HCT116 (cell line): ENCODE data around the gene HTRA3. TPM values are rescaled to one million over a fixed set of nuclear protein-coding genes. Genes with fewer than 3 reads are reported as not detected.

Source experiments
- ATAC-seq: fragments of 200-7000 bp; cut with Tn5 transposase; 2 replicates; pipeline ENCODE4 v1.9.1; 2020; ENCODE audit warnings: mild to moderate bottlenecking, moderate library complexity
- BruUV-seq: library from RNA; stranded (reverse); fragments of 400-500 nt; replicated peaks from 2 replicates; lab custom pipeline; 2021; lab: Mats Ljungman, UMichigan
- CTCF ChIA-PET: fragments of 300-600 bp; sonication (Branson Sonifier 250); formaldehyde crosslinking; loops from one replicate; lab custom pipeline; 2021; ENCODE audit warnings: antibody characterized with exemption; lab: Charles Lee
- POLR2A ChIA-PET: fragments of 300-600, 350-600 bp; sonication (Branson Sonifier 250); formaldehyde crosslinking; loops from one replicate; lab custom pipeline; 2021; ENCODE audit warnings: antibody characterized with exemption; lab: Charles Lee
- RAD21 ChIA-PET, 2 experiments: fragments of 300-600 bp; sonication (Branson Sonifier 250); formaldehyde crosslinking; loops; one replicate each; lab custom pipeline; 2023; ENCODE audit warnings: low total read pairs in 2 of 2; ENCODE audit not compliant: uncharacterized antibody in 2 of 2, unreplicated experiment in 2 of 2, low non-redundant PET in 1 of 2; lab: Charles Lee
- DNase-seq: peaks from one replicate; pipeline ENCODE4 v3.0.0-alpha.2; 2010; ENCODE audit warnings: low read depth, low spot score
- H2AFZ ChIP-seq: fragments of 200-600 bp; shearing (Covaris generic), sonication (generic); 2 replicates; pipeline ENCODE4 v1.6.1; 2017; ENCODE audit warnings: low read depth, mixed run types, mixed read lengths, antibody characterized with exemption, low read length; ENCODE audit not compliant: poor library complexity, severe bottlenecking
- H3K27ac ChIP-seq: 2 replicates; pipeline ENCODE4 v1.5.1; 2012; ENCODE audit warnings: low read depth, low read length
- H3K27me3 ChIP-seq: fragments of 200-600 bp; sonication (generic); 2 replicates; pipeline ENCODE4 v1.6.1; 2016; ENCODE audit warnings: mixed run types, low read length, mixed read lengths; ENCODE audit not compliant: insufficient read depth
- H3K36me3 ChIP-seq, 2 experiments: fragments of 200-500 bp in 1 of 2; fragments of 200-600 bp in 1 of 2; sonication (Bioruptor generic) in 1 of 2; sonication (generic) in 1 of 2; 2 replicates each; pipeline versions ENCODE4 v1.5.1 to v1.6.1; 2014 to 2016; ENCODE audit warnings: low read length in 2 of 2, inconsistent platforms in 1 of 2, mixed read lengths in 1 of 2, mixed run types in 1 of 2; ENCODE audit not compliant: insufficient read depth in 2 of 2, control insufficient read depth in 1 of 2
- H3K4me1 ChIP-seq, 2 experiments: fragments of 200-600 bp in 1 of 2; sonication (generic) in 1 of 2; 2 replicates each; pipeline versions ENCODE4 v1.5.1 to v1.6.1; 2012 to 2017; ENCODE audit warnings: low read length in 2 of 2, inconsistent platforms in 1 of 2, mild to moderate bottlenecking in 1 of 2, mixed read lengths in 1 of 2, mixed run types in 1 of 2, moderate library complexity in 1 of 2; ENCODE audit not compliant: insufficient read depth in 2 of 2, control insufficient read depth in 1 of 2
- H3K4me2 ChIP-seq: fragments of 200-600 bp; sonication (generic); 2 replicates; pipeline ENCODE4 v1.6.1; 2017; ENCODE audit warnings: mixed run types, low read length, mixed read lengths
- H3K4me3 ChIP-seq, 2 experiments: fragments of 200-600 bp in 1 of 2; sonication (generic) in 1 of 2; replicated peaks in 1 of 2; 2 replicates each; pipeline ENCODE4 v1.5.1; 2011 to 2016; ENCODE audit warnings: low read length in 2 of 2, control low read depth in 1 of 2, low read depth in 1 of 2, mild to moderate bottlenecking in 1 of 2, mixed read lengths in 1 of 2, mixed run types in 1 of 2
- H3K79me2 ChIP-seq: fragments of 200-600 bp; sonication (generic); 2 replicates; pipeline ENCODE4 v1.6.1; 2017; ENCODE audit warnings: mild to moderate bottlenecking, mixed run types, low read length, moderate library complexity, mixed read lengths; ENCODE audit not compliant: insufficient read depth
- H3K9ac ChIP-seq: fragments of 200-600 bp; sonication (generic); 2 replicates; pipeline ENCODE4 v1.6.1; 2016; ENCODE audit warnings: low read length, mixed read lengths
- H3K9me2 ChIP-seq: fragments of 200-600 bp; sonication (generic), shearing (Covaris generic); 2 replicates; pipeline ENCODE4 v1.6.1; 2017; ENCODE audit warnings: mixed run types, mild to moderate bottlenecking, moderate library complexity; ENCODE audit not compliant: insufficient read depth
- H3K9me3 ChIP-seq, 2 experiments: fragments of 200-500 bp in 1 of 2; fragments of 200-600 bp in 1 of 2; sonication (Bioruptor generic) in 1 of 2; sonication (generic) in 1 of 2; 2 replicates each; pipeline ENCODE4 v1.6.1; 2014 to 2017; ENCODE audit warnings: low read length in 2 of 2, mixed read lengths in 2 of 2, inconsistent platforms in 1 of 2, low read depth in 1 of 2, mild to moderate bottlenecking in 1 of 2, mixed run types in 1 of 2, moderate library complexity in 1 of 2; ENCODE audit not compliant: control insufficient read depth in 1 of 2, insufficient read depth in 1 of 2
- H4K20me1 ChIP-seq: fragments of 200-600 bp; sonication (generic), shearing (Covaris generic); 2 replicates; pipeline ENCODE4 v1.6.1; 2017; ENCODE audit warnings: mixed run types, mild to moderate bottlenecking, moderate library complexity; ENCODE audit not compliant: insufficient read depth
- CBX3 ChIP-seq: IDR thresholded peaks from 2 replicates; pipeline ENCODE4 v1.6.1; 2012; ENCODE audit warnings: low read depth
- EGR1 ChIP-seq: IDR thresholded peaks from 2 replicates; pipeline ENCODE4 v1.6.1; 2012; ENCODE audit warnings: low read depth
- EZH2 ChIP-seq: fragments of 200-600 bp; sonication (generic); IDR thresholded peaks from 2 replicates; pipeline ENCODE4 v1.6.1; 2017; ENCODE audit warnings: antibody characterized with exemption, mixed run types
- EZH2phosphoT487 ChIP-seq: fragments of 200-600 bp; IDR thresholded peaks from 2 replicates; pipeline ENCODE4 v1.6.1; 2018; ENCODE audit warnings: antibody characterized with exemption, borderline replicate concordance
- FOSL1 ChIP-seq: IDR thresholded peaks from 2 replicates; pipeline ENCODE4 v1.6.1; 2012; ENCODE audit warnings: low read depth
- MAX ChIP-seq: IDR thresholded peaks from 2 replicates; pipeline ENCODE4 v1.6.1; 2012
- POLR2A ChIP-seq: IDR thresholded peaks from 2 replicates; pipeline ENCODE4 v1.7.0; 2011; ENCODE audit warnings: borderline replicate concordance; ENCODE audit not compliant: insufficient read depth, insufficient read length; ENCODE audit errors: extremely low read depth
- POLR2AphosphoS5 ChIP-seq: IDR thresholded peaks from 2 replicates; pipeline ENCODE4 v1.6.1; 2011; ENCODE audit warnings: mild to moderate bottlenecking, low read depth, low read length, moderate library complexity
- RAD21 ChIP-seq: IDR thresholded peaks from 2 replicates; pipeline ENCODE4 v1.6.1; 2012; ENCODE audit warnings: low read depth, mild to moderate bottlenecking
- SIN3A ChIP-seq: IDR thresholded peaks from 2 replicates; pipeline ENCODE4 v1.6.1; 2012; ENCODE audit warnings: low read depth
- SP1 ChIP-seq: IDR thresholded peaks from 2 replicates; pipeline ENCODE4 v1.6.1; 2012; ENCODE audit warnings: low read depth
- SRF ChIP-seq: IDR thresholded peaks from 2 replicates; pipeline ENCODE4 v1.6.1; 2012; ENCODE audit warnings: low read depth
- YY1 ChIP-seq: IDR thresholded peaks from 2 replicates; pipeline ENCODE4 v1.6.1; 2011; ENCODE audit warnings: low read length, low read depth, moderate library complexity, mild to moderate bottlenecking; ENCODE audit not compliant: insufficient replicate concordance; ENCODE audit errors: extremely low read depth
- ZBTB33 ChIP-seq: IDR thresholded peaks from 2 replicates; pipeline ENCODE4 v1.6.1; 2011; ENCODE audit warnings: mild to moderate bottlenecking, low read length, moderate library complexity; ENCODE audit not compliant: insufficient replicate concordance; ENCODE audit errors: extremely low read depth
- ZFX ChIP-seq: fragments of 450-650 bp; IDR thresholded peaks from 2 replicates; pipeline ENCODE4 v1.6.1; 2017
- ZNF274 ChIP-seq: fragments of 200-500 bp; sonication (Bioruptor generic); IDR thresholded peaks from 2 replicates; pipeline ENCODE4 v1.6.1; 2014; ENCODE audit warnings: mild to moderate bottlenecking, low read depth, low read length, inconsistent platforms
- intact Hi-C: fragments of 100-400 bp; cut with micrococcal nuclease; formaldehyde crosslinking; loops from 2 replicates; pipeline ENCODE4 v1.10.0; 2022
- total RNA-seq: library from RNA; stranded (reverse); gene quantifications from one replicate; pipeline ENCODE4 v1.2.1, GENCODE V29; 2021; ENCODE audit not compliant: unreplicated experiment

The HTRA3 gene
- total RNA-seq, 1 experiment from 2014 or later: not detected

- no peaks in the 10 kb centered on the region for H3K79me2 ChIP-seq
- BruUV-seq: no TSS peak
- no peaks in the 10 kb centered on the region for H3K4me1 ChIP-seq
- ATAC-seq: no peak
- H3K27ac ChIP-seq: no peak overlapping the region
- H3K9me2 ChIP-seq: no peaks in the 10 kb centered on the region
- ChIA-PET CTCF (interaction anchor here (1.4 kb wide), 1 partner anchor 24 kb away, joined by 4 read pairs; no protein-coding TSS in a partner anchor), RAD21 (no interaction called here)
- no peak overlapping the region for H3K9ac ChIP-seq
- H3K36me3 ChIP-seq: no peaks in the 10 kb centered on the region
- H3K27me3 ChIP-seq: no peaks in the 10 kb centered on the region
- TF ChIP-seq ZNF274: no peak
- TF ChIP-seq EZH2phosphoT487: no peak
- TF ChIP-seq CBX3: no peak
- TF ChIP-seq, all 23 proteins: peak for 0
- Histone ChIP-seq H3K4me3 (no peak overlapping the region), H2AFZ (no peak overlapping the region), H3K4me2 (no peak overlapping the region), H4K20me1 (no peaks in the 10 kb centered on the region), H3K9me3 (no peaks in the 10 kb centered on the region)
- intact Hi-C loops: no loop called here
- no peak for DNase-seq
- POLR2A ChIA-PET: no interaction called here
These were observed 21.1 kb downstream of the HTRA3 start for GRCh38 chr4:8290701-8290970.

DNA sequence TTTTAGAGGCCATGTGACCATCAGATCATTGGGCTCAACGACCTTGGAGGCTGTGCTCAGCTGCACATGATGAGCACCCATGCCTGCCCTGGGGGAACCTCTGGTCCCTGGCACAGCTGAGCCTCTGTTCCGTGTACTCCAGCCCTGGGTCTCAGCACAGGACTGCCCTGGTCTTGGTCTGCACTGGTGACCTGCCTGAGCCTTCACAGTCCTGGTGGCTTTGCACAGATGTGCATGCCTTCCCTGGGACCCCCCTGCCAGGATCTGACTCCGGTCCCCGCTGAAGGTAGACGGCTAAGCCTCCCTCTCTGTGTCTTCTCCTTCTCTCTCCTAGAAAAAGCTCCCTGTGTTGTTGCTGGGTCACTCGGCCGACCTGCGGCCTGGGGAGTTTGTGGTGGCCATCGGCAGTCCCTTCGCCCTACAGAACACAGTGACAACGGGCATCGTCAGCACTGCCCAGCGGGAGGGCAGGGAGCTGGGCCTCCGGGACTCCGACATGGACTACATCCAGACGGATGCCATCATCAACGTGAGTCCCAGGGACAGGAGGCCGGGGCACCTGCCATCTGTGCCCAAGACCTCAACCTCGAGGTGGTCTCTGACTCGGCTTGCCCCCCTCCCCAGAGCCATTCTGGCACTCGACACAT is 21.6 kb downstream of the HTRA3 start:
- TF ChIP-seq EZH2 (no peak), MAX (no peak), SP1 (no peak), RAD21 (no peak), POLR2AphosphoS5 (no peak), YY1 (no peak), EGR1 (no peak), SIN3A (no peak), SRF (no peak), ZBTB33 (no peak), CBX3 (no peak), ZFX (no peak), POLR2A (no peak), FOSL1 (no peak)
- no peaks in the 10 kb centered on the region for H4K20me1 ChIP-seq
- H3K9me2 ChIP-seq: no peaks in the 10 kb centered on the region
- ATAC-seq (no peak), DNase-seq (no peak)
- no peaks in the 10 kb centered on the region for H3K27me3 ChIP-seq
- no peaks in the 10 kb centered on the region for H3K79me2 ChIP-seq
- no peak overlapping the region for H3K4me2 ChIP-seq
- BruUV-seq: no TSS peak
- H3K4me1 ChIP-seq: no peaks in the 10 kb centered on the region
- H3K27ac ChIP-seq: no peak overlapping the region
- ChIA-PET CTCF (interaction anchor here (1.4 kb wide), 1 partner anchor 24 kb away, joined by 4 read pairs; no protein-coding TSS in a partner anchor), RAD21 (no interaction called here), POLR2A (no interaction called here)
- no peak overlapping the region for H3K9ac ChIP-seq
- no peak overlapping the region for H2AFZ ChIP-seq
- no peak overlapping the region for H3K4me3 ChIP-seq
- intact Hi-C loops: no loop called here
- no peaks in the 10 kb centered on the region for H3K9me3 ChIP-seq
- no peaks in the 10 kb centered on the region for H3K36me3 ChIP-seq
